H9 (cell line): Measurements from ENCODE around the gene PEX16. TPM values are rescaled to one million over a fixed set of nuclear protein-coding genes. Genes with fewer than 3 reads are reported as not detected.

Experiments
- DNase-seq: peaks from one replicate; pipeline ENCODE4 v3.0.0-alpha.2; 2017
- H2AFZ ChIP-seq: one replicate; pipeline ENCODE4 v1.6.1; 2013; ENCODE audit warnings: mild to moderate bottlenecking, low read length, control low read depth, moderate library complexity
- H2AK5ac ChIP-seq: 2 replicates; pipeline ENCODE4 v1.6.1; 2013; ENCODE audit warnings: low read length, control low read depth, mixed read lengths; ENCODE audit not compliant: insufficient read length
- H2BK120ac ChIP-seq: one replicate; pipeline ENCODE4 v1.6.1; 2013; ENCODE audit warnings: low read depth, mild to moderate bottlenecking, low read length, control low read depth, inconsistent platforms; ENCODE audit not compliant: poor library complexity, severe bottlenecking
- H2BK12ac ChIP-seq: 2 replicates; pipeline ENCODE4 v1.6.1; 2013; ENCODE audit warnings: low read length, control low read depth, mixed read lengths, low read depth; ENCODE audit not compliant: insufficient read length
- H2BK15ac ChIP-seq: 2 replicates; pipeline ENCODE4 v1.6.1; 2013; ENCODE audit warnings: low read depth, low read length, control low read depth
- H2BK20ac ChIP-seq: one replicate; pipeline ENCODE4 v1.6.1; 2013; ENCODE audit warnings: low read depth, mild to moderate bottlenecking, low read length, control low read depth, inconsistent platforms; ENCODE audit not compliant: poor library complexity, severe bottlenecking
- H2BK5ac ChIP-seq: 2 replicates; pipeline ENCODE4 v1.6.1; 2013; ENCODE audit warnings: low read length, control low read depth, mixed read lengths; ENCODE audit not compliant: insufficient read length
- H3K14ac ChIP-seq: 2 replicates; pipeline ENCODE4 v1.6.1; 2013; ENCODE audit warnings: low read length, control low read depth; ENCODE audit not compliant: insufficient read depth
- H3K18ac ChIP-seq: 2 replicates; pipeline ENCODE4 v1.6.1; 2013; ENCODE audit warnings: low read depth, mild to moderate bottlenecking, mixed read lengths, low read length, control low read depth; ENCODE audit not compliant: insufficient read length
- H3K23ac ChIP-seq: 2 replicates; pipeline ENCODE4 v1.6.1; 2013; ENCODE audit warnings: low read length, control low read depth, mixed read lengths, low read depth; ENCODE audit not compliant: insufficient read length
- H3K23me2 ChIP-seq: 2 replicates; pipeline ENCODE4 v1.6.1; 2013; ENCODE audit warnings: low read depth, mild to moderate bottlenecking, mixed read lengths, low read length, control low read depth; ENCODE audit not compliant: insufficient read length, poor library complexity, severe bottlenecking
- H3K27ac ChIP-seq: 2 replicates; pipeline ENCODE4 v1.5.1; 2013; ENCODE audit warnings: low read length, control low read depth, mixed read lengths, low read depth; ENCODE audit not compliant: insufficient read length
- H3K27me3 ChIP-seq: 2 replicates; pipeline ENCODE4 v1.6.1; 2013; ENCODE audit warnings: low read length, control low read depth, inconsistent platforms; ENCODE audit not compliant: insufficient read depth
- H3K4ac ChIP-seq: 2 replicates; pipeline ENCODE4 v1.6.1; 2013; ENCODE audit warnings: low read depth, mild to moderate bottlenecking, control low read depth, inconsistent platforms, low read length, moderate library complexity
- H3K4me1 ChIP-seq: 2 replicates; pipeline ENCODE4 v1.6.1; 2013; ENCODE audit warnings: low read length, control low read depth, inconsistent platforms; ENCODE audit not compliant: insufficient read depth
- H3K4me2 ChIP-seq: 2 replicates; pipeline ENCODE4 v1.6.1; 2013; ENCODE audit warnings: low read length, control low read depth, mixed read lengths; ENCODE audit not compliant: insufficient read length, insufficient read depth
- H3K56ac ChIP-seq: 2 replicates; pipeline ENCODE4 v1.6.1; 2013; ENCODE audit warnings: low read depth, mild to moderate bottlenecking, mixed read lengths, low read length, control low read depth; ENCODE audit not compliant: insufficient read length
- H3K79me1 ChIP-seq: 2 replicates; pipeline ENCODE4 v1.6.1; 2013; ENCODE audit warnings: low read depth, mild to moderate bottlenecking, moderate library complexity, low read length, control low read depth, inconsistent platforms; ENCODE audit not compliant: insufficient read depth, poor library complexity, severe bottlenecking
- H3K79me2 ChIP-seq: 2 replicates; pipeline ENCODE4 v1.6.1; 2013; ENCODE audit warnings: low read length, control low read depth, inconsistent platforms; ENCODE audit not compliant: insufficient read depth
- H3K9ac ChIP-seq: 2 replicates; pipeline ENCODE4 v1.6.1; 2013; ENCODE audit warnings: low read length, control low read depth, mixed read lengths; ENCODE audit not compliant: insufficient read length; ENCODE audit errors: extremely low read depth
- H3K9me3 ChIP-seq: one replicate; pipeline ENCODE4 v1.6.1; 2013; ENCODE audit warnings: low read depth, low read length, inconsistent platforms; ENCODE audit not compliant: control insufficient read depth
- H3T11ph ChIP-seq: one replicate; pipeline ENCODE4 v1.6.1; 2013; ENCODE audit warnings: mild to moderate bottlenecking, low read length, control low read depth, inconsistent platforms
- H4K20me1 ChIP-seq: one replicate; pipeline ENCODE4 v1.6.1; 2013; ENCODE audit not compliant: control insufficient read depth, insufficient read length, insufficient read depth
- H4K5ac ChIP-seq: 2 replicates; pipeline ENCODE4 v1.6.1; 2013; ENCODE audit warnings: low read depth, mild to moderate bottlenecking, mixed read lengths, low read length, control low read depth; ENCODE audit not compliant: insufficient read length
- H4K8ac ChIP-seq: replicated peaks from 2 replicates; pipeline ENCODE4 v1.6.1; 2013; ENCODE audit warnings: low read length, control low read depth, mixed read lengths, low read depth; ENCODE audit not compliant: insufficient read length
- H4K91ac ChIP-seq: 2 replicates; pipeline ENCODE4 v1.6.1; 2013; ENCODE audit warnings: low read depth, mild to moderate bottlenecking, moderate library complexity, mixed read lengths, low read length, control low read depth; ENCODE audit not compliant: insufficient read length
- H3K27ac Mint-ChIP-seq, 3 experiments: 2 replicates in 2 of 3; 3 replicates in 1 of 3; pipeline ENCODE4 v1.8.0; 2020 to 2021; ENCODE audit warnings: mixed read lengths in 3 of 3, mild to moderate bottlenecking in 1 of 3, moderate library complexity in 1 of 3
- H3K27me3 Mint-ChIP-seq: 2 replicates; pipeline ENCODE4 v1.8.0; 2021; ENCODE audit warnings: low read depth, mild to moderate bottlenecking, moderate library complexity, mixed read lengths
- H3K36me3 Mint-ChIP-seq, 3 experiments: 2 replicates in 2 of 3; 3 replicates in 1 of 3; pipeline ENCODE4 v1.8.0; 2020 to 2021; ENCODE audit warnings: low read depth in 3 of 3, mixed read lengths in 3 of 3; ENCODE audit not compliant: insufficient read depth in 1 of 3
- H3K4me1 Mint-ChIP-seq, 2 experiments: 2 replicates each; pipeline ENCODE4 v1.8.0; 2020; ENCODE audit warnings: mixed read lengths in 2 of 2
- H3K4me3 Mint-ChIP-seq, 2 experiments: 2 replicates in 1 of 2; 3 replicates in 1 of 2; pipeline ENCODE4 v1.8.0; 2020 to 2021; ENCODE audit warnings: mild to moderate bottlenecking in 2 of 2, mixed read lengths in 2 of 2, moderate library complexity in 1 of 2
- H3K9me3 Mint-ChIP-seq, 2 experiments: 2 replicates in 1 of 2; 3 replicates in 1 of 2; pipeline ENCODE4 v1.8.0; 2020; ENCODE audit warnings: mild to moderate bottlenecking in 2 of 2, mixed read lengths in 2 of 2, moderate library complexity in 1 of 2
- WGBS: extraction: QIAGEN DNeasy Blood & Tissue Kit; methylation state at CpG from one replicate; pipeline ENCODE4 v1.1.7; 2013; ENCODE audit warnings: missing lambda C conversion rate, low lambda C conversion rate, mixed read lengths; ENCODE audit not compliant: insufficient read length; ENCODE audit errors: extremely low coverage; 5-methylcytosine and 5-hydroxymethylcytosine counted together
- total RNA-seq: library from RNA; stranded (reverse); gene quantifications from 2 replicates; pipeline ENCODE4 v1.2.1, GENCODE V29; 2021
- TF ChIP-seq, protein P1 (sequence below): fragments of 200-600 bp; sonication (generic); conservative IDR thresholded peaks from 3 replicates; pipeline ENCODE4 v1.8.0; 2021; ENCODE audit warnings: antibody characterized with exemption, mild to moderate bottlenecking

Gene PEX16
- total RNA-seq, 1 experiment from 2014 or later, result 30.8 TPM

- no peaks in the 10 kb centered on the region for H3K23me2 ChIP-seq
- no peak overlapping the region for H2AFZ ChIP-seq
- no peak overlapping the region for H3K14ac ChIP-seq
- no CpG with 5 or more reads among the region's 8 CpGs for WGBS
- no peak overlapping the region for H4K8ac ChIP-seq
- no peaks in the 10 kb centered on the region for H3K27me3 Mint-ChIP-seq
- H2BK5ac ChIP-seq, result no peak overlapping the region
- H3K27ac ChIP-seq, result no peak overlapping the region
- H4K91ac ChIP-seq, result no peak overlapping the region
- no peak overlapping the region for H3K56ac ChIP-seq
- no peak overlapping the region for H2BK12ac ChIP-seq
- no peak overlapping the region for H3K4me2 ChIP-seq
- H3K36me3 Mint-ChIP-seq, result peaks cover 1 to 61% (median 60%) of the 10 kb centered on the region in 3 experiments
- H2BK120ac ChIP-seq, result no peak overlapping the region
- H3K4ac ChIP-seq, result no peak overlapping the region
- no peak overlapping the region for H3K23ac ChIP-seq
- no peaks in the 10 kb centered on the region for H3K79me1 ChIP-seq
- DNase-seq, result no peak
- H3K79me2 ChIP-seq, result no peaks in the 10 kb centered on the region
- no peak overlapping the region for H2BK15ac ChIP-seq
- H3K4me3 Mint-ChIP-seq, result no peak overlapping the region; a peak in 1 of 5 replicates
- H3K9me3 ChIP-seq, result no peaks in the 10 kb centered on the region
- H3K27ac Mint-ChIP-seq, result peak overlapping the region in 1 of 3 experiments; percentile 56; a peak in 2 of 7 replicates
- no peak overlapping the region for H2AK5ac ChIP-seq
- H3K9me3 Mint-ChIP-seq, result no peaks in the 10 kb centered on the region
- H3K27me3 ChIP-seq, result no peaks in the 10 kb centered on the region
- H2BK20ac ChIP-seq, result no peak overlapping the region
- no peak overlapping the region for H3K9ac ChIP-seq
- no peak overlapping the region for H3T11ph ChIP-seq
- H3K4me1 ChIP-seq, result no peaks in the 10 kb centered on the region
- H4K5ac ChIP-seq, result no peak overlapping the region
- no peaks in the 10 kb centered on the region for H4K20me1 ChIP-seq
- no peak overlapping the region for H3K18ac ChIP-seq
- H3K4me1 Mint-ChIP-seq, result peaks cover 5 to 15% of the 10 kb centered on the region in 2 experiments; a peak in 3 of 4 replicates
- TF ChIP-seq, protein P1, sequence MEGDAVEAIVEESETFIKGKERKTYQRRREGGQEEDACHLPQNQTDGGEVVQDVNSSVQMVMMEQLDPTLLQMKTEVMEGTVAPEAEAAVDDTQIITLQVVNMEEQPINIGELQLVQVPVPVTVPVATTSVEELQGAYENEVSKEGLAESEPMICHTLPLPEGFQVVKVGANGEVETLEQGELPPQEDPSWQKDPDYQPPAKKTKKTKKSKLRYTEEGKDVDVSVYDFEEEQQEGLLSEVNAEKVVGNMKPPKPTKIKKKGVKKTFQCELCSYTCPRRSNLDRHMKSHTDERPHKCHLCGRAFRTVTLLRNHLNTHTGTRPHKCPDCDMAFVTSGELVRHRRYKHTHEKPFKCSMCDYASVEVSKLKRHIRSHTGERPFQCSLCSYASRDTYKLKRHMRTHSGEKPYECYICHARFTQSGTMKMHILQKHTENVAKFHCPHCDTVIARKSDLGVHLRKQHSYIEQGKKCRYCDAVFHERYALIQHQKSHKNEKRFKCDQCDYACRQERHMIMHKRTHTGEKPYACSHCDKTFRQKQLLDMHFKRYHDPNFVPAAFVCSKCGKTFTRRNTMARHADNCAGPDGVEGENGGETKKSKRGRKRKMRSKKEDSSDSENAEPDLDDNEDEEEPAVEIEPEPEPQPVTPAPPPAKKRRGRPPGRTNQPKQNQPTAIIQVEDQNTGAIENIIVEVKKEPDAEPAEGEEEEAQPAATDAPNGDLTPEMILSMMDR, result no peak
These were observed 14.5 kb upstream of the PEX16 start for GRCh38 chr11:45932217-45932616.
